T follicular helper cell (primary cell): Measurements from ENCODE around the gene GSTP1.
"Not testable (repeated sequence)": the region's sequence is repeated elsewhere in the genome, so short reads cannot be mapped to it uniquely, and the experiment has no call there.

Experiments
- DNase-seq: peaks from one replicate; pipeline ENCODE4 v3.0.0-alpha.2; 2020; ENCODE audit warnings: low read depth

The GSTP1 gene

GRCh38 chr11:67597458-67597857 lies 13.8 kb downstream of the GSTP1 start:
- DNase-seq, result not testable (repeated sequence)

- not testable (repeated sequence) for DNase-seq
Observed at GRCh38 chr11:67597963-67598362, 14.4 kb downstream of the GSTP1 start.

DNA sequence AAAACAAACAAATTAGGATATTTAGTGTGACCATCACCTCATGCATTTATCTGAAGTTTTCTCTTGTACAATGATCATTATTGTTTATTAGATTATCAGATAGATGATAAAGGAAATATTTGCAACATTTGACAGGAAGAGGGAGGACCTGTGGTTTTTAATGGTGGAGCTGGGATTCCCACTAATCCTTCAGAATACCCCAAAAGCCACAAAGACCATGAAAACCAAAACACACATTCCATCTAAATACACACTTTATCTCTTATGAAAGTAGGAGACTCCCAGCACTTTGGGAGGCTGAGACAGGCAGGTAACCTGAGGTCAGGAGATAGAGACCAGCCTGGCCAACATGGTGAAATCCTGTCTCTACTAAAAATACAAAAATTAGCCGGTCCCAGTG lies 15.5 kb downstream of the GSTP1 start:
- no peak for DNase-seq

GRCh38 chr11:67600324-67601029 lies 16.9 kb downstream of the GSTP1 start:
- no peak for DNase-seq

- DNase-seq, result no peak
Observed at GRCh38 chr11:67601098-67601497, 17.5 kb downstream of the GSTP1 start.

GRCh38 chr11:67604119-67604518 lies 20.5 kb downstream of the GSTP1 start:
- DNase-seq, result not testable (repeated sequence)

DNA sequence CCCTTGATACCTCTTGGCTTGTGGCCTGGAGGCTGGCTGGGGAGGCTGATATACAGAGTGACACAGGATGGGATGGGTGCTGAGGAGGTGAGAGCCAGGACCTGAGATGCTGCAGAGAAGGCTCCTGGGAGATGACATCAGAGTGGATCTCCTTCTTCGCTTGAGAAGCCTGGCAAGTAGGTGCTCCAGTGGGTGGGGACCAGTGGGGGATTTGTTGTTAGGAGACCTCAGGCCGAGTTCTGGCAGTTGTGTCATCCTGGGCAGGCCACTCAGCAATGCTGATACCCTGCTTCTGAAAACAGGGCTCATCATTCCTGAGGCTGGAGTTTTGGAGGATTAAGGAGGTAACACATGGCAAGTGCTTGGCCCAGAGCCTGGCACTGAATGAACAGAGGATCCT lies 21.2 kb downstream of the GSTP1 start:
- DNase-seq, result no peak

- DNase-seq, result no peak
Observed at GRCh38 chr11:67605231-67606011, 21.8 kb downstream of the GSTP1 start.

DNA sequence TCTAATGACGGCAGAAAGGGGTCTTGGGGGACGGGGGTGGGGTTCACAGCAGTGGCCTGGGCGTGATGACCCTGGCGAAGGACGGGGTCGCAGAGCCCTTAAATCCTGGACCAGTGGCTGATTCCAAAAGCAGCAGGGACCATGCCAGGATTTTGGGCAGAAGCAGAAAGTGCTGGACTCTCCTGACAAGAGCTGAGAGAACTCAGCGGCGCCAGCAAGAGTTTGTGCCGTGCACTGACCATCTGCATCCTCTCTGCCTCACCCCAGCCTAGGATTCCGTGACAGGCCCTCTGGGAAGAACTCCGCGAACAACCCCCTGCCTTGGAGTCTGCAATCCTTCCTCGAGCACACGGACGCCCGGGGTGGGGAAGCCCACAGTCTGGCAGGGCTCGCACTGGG lies 22.5 kb downstream of the GSTP1 start:
- DNase-seq, result no peak

DNA sequence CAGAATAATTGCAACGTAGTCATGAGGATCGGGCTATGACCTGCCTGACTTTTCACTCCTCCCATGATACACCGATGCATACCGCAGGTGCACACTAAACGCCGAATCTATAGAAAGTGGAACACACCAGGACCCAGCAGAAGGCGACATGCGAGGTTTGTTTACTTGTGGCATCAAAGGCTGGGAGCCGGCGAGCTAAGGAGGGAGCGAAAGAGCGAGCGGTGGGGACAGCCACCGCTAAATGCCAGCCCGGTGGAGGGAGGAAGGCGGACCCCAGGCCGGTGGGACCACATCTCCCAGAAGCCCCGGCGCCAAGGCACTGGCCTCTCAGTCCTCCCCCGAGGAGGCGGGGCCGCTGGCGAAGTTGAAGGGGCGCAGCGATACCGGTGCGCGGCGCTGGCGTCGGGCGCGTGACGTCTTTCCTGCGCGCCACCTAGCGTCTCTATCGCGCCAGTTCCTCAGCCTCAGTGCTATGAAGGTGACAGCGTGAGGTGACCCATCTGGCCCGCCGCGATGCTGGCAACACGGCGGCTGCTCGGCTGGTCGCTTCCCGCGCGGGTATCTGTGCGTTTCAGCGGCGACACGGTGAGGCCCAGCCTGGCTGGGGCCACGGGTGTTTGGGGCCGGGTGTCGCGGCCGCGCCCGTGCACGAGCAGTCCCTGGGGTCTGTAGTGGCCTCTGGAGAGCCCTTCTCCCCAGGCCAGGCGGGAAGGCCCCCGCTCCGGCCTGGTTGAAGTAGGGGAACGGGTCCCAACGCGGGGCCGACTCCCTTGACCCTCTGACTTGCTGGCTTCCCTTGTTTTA lies 23.1 kb downstream of the GSTP1 start, which contains the start of gene NDUFV1:
Gene NDUFV1 (plus strand): TSS at position 445 of the 804 bp plus-strand sequence. CDS start 69 bp downstream, at position 514.
- DNase-seq, result peak; percentile 92

- DNase-seq, result no peak
Observed at GRCh38 chr11:67607507-67607906, 23.9 kb downstream of the GSTP1 start.

- no peak for DNase-seq
Observed at GRCh38 chr11:67608486-67608885, 24.9 kb downstream of the GSTP1 start.

DNA sequence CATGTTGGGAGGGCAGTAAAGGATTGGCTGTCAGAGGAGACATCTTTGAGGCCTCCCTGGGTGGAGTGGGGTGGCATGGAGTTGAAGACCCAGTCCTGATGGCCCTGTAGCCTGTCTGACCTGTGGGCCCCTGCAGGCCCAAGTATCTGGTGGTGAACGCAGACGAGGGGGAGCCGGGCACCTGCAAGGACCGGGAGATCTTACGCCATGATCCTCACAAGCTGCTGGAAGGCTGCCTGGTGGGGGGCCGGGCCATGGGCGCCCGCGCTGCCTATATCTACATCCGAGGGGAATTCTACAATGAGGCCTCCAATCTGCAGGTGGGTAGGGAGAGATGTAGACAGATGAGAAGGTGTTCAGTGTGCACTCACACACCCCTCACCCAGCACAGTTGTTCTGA lies 25.7 kb downstream of the GSTP1 start:
- no peak for DNase-seq

DNA sequence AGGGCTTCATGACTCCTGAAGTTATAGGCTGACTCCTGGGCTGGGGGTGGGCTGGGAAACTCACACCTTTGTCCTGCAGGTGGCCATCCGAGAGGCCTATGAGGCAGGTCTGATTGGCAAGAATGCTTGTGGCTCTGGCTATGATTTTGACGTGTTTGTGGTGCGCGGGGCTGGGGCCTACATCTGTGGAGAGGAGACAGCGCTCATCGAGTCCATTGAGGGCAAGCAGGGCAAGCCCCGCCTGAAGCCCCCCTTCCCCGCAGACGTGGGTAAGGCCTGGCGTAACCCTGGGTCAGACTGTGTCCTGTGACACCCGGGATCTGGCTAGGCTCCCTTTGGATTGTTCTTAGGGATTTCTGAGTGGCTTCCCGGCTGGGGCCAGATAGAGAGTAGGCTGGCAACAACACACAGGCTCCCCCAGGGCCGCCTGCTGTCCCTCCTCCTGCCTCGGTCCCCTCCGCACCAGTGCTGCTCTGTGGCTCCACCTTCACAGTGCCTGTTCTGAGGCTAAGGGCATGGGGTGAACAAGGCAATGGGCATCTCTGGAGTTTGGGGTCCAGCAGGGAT lies 26.8 kb downstream of the GSTP1 start:
- no peak for DNase-seq

DNA sequence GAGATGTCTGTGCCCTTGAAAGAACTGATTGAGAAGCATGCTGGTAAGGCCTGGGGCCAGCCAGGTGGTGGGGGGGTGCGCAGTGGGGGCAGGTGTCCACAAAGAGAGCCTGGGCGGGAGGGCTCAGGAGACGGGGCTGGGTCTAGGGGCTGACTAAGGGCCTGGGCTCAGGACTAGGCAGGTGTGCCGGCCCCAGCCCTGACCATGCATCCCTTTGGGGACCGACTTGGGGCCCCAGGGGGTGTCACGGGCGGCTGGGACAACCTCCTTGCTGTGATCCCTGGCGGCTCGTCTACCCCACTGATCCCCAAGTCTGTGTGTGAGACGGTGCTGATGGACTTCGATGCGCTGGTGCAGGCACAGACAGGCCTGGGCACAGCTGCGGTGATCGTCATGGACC lies 27.6 kb downstream of the GSTP1 start:
- no peak for DNase-seq

DNA sequence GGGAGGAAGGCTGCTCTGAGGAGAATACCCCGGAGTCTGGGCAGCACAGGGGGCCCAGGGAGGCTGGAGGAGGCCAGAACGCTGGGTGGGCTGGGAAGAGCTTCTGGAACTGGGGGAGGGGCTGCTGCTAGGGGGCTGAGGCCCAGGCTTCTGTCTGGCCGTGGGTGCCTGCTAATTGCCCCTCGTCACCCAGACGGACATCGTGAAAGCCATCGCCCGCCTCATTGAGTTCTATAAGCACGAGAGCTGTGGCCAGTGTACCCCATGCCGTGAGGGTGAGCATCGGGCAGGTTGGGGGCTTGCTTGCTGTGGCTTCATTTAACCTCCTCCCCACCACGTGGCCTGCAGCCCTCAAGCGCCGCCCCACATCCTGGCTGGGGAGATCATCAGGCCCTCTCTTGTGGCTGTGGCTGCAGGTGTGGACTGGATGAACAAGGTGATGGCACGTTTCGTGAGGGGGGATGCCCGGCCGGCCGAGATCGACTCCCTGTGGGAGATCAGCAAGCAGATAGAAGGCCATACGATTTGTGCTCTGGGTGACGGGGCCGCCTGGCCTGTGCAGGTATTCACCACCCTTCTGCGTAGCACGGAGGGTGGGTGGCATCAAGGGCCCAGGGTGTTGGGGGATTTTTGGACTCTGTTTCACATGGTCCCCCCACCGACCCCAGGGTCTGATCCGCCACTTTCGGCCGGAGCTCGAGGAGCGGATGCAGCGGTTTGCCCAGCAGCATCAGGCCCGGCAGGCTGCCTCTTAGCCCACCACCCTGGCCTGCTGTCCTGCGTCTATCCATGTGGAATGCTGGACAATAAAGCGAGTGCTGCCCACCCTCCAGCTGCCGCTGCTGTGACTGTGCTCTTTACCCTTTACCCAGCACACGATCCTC lies 28.3 kb downstream of the GSTP1 start:
- no peak for DNase-seq

DNA sequence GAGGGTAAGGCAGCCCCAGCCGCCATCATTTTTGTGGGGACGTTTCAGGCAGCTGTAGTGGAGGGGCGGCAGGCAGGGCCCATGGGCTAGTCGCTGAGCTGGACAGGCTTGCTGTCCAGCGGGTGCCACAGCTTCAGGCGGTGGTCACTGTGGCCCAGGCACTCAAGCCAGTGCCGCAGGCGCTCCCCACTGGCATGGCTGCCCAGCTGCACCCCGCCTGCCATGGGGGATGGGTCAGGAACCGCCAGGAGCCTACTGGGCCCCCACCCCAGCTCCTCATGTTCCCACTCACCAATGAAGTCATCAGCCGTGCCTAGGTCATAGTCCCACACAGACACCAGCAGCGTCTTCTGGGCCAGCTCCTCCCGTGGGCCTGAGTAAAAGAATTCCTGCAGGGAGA lies 29.1 kb downstream of the GSTP1 start:
- DNase-seq, result no peak

- no peak for DNase-seq
Observed at GRCh38 chr11:67613313-67613959, 29.8 kb downstream of the GSTP1 start.

DNA sequence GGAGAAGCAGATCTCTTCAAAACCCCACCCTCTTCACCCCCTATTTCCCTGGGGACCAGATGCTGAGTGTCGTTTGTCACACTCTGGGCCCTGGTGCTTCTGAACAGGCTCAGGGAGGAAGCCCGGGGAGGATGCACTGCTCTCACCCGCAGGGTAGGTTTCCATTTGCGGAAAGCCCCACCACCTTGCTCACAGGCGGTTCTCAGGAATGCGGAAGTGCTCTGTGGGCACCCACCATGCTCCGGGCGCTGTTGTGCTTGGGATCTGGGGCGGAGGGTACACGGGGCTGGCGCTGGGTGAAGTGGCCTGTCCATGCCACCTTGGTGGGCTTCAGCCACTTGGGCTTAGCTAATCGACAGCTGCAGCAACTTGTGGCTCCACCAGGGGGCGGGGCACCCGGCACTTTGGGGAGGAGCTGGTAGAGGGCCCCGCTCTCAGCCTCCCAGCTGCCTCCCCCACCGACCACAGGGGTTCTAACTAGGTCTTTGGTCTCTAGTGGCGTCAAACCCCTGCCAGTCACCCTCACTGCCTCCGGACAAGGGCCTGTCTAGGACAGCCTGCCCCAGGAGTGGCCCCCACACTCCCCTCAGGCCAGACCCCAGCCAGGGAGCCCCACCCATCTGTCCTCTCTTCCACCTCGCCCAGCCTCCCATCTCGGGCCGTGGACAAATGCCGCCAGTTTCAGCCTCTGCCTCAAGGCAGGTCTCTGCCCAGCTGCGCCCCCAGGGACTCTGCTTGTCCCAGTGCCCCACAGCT lies 30.5 kb downstream of the GSTP1 start:
- peak; percentile 70 for DNase-seq
